GM19468 (cell line): ENCODE results near the gene SNAP47.

ENCODE experiments used
- ATAC-seq: cut with Tn5 transposase; IDR thresholded peaks from one replicate; pipeline ENCODE4 v1.9.1; 2021; ENCODE audit warnings: mild to moderate bottlenecking, moderate library complexity, moderate number of reproducible peaks; ENCODE audit not compliant: unreplicated experiment; ENCODE audit errors: extremely low read depth

The SNAP47 gene

GRCh38 chr1:227793948-227794816, 58.9 kb downstream of the SNAP47 start:
- no peak for ATAC-seq

- ATAC-seq = no peak
These were observed 59.6 kb downstream of the SNAP47 start for GRCh38 chr1:227794817-227795192.

- ATAC-seq = no peak
These were observed 60.5 kb downstream of the SNAP47 start for GRCh38 chr1:227795732-227796131.

GRCh38 chr1:227796359-227796915, 61.2 kb downstream of the SNAP47 start:
- no peak for ATAC-seq

- no peak for ATAC-seq
These were observed 61.9 kb downstream of the SNAP47 start for GRCh38 chr1:227797144-227797543.

GRCh38 chr1:227797625-227798024, 62.4 kb downstream of the SNAP47 start:
- ATAC-seq = no peak

GRCh38 chr1:227798078-227798802, 63.0 kb downstream of the SNAP47 start:
- ATAC-seq = no peak

- no peak for ATAC-seq
These were observed 64.5 kb downstream of the SNAP47 start for GRCh38 chr1:227799756-227800155.

- no peak for ATAC-seq
These were observed 68.7 kb downstream of the SNAP47 start for GRCh38 chr1:227803933-227804332.

GRCh38 chr1:227805606-227806197, 70.5 kb downstream of the SNAP47 start:
- ATAC-seq = no peak

- no peak for ATAC-seq
These were observed 73.3 kb downstream of the SNAP47 start for GRCh38 chr1:227808566-227808965.

GRCh38 chr1:227809026-227809425, 73.8 kb downstream of the SNAP47 start:
- ATAC-seq = no peak

- no peak for ATAC-seq
These were observed 78.7 kb downstream of the SNAP47 start for GRCh38 chr1:227813962-227814361.

- ATAC-seq = no peak
These were observed 80.5 kb downstream of the SNAP47 start, which contains the start of gene PRSS38 for GRCh38 chr1:227815468-227816409. PRSS38 (plus strand) TSS chr1:227815675; CDS start chr1:227815717, 42 bp downstream.

- ATAC-seq = no peak
These were observed 81.7 kb downstream of the SNAP47 start for GRCh38 chr1:227816750-227817446.

- ATAC-seq = no peak
These were observed 88.3 kb downstream of the SNAP47 start for GRCh38 chr1:227823537-227823936.

- ATAC-seq = no peak
These were observed 89.0 kb downstream of the SNAP47 start for GRCh38 chr1:227824204-227824603.

- ATAC-seq = no peak
These were observed 93.6 kb downstream of the SNAP47 start for GRCh38 chr1:227828786-227829185.
